ENCODE results near the gene SLC9A5.

SLC9A5 gene

GRCh38 chr16:67201411-67202345 is 47.1 kb upstream of the SLC9A5 start:
- no peak for TF ChIP-seq ZC3H10 (CRISPR knock-in tag; IDR thresholded peaks at IDR 0.05)
- no peak for ATAC-seq

- TF ChIP-seq RARB (CRISPR knock-in tag; IDR thresholded peaks at IDR 0.05) (no peak), ZC3H10 (CRISPR knock-in tag; IDR thresholded peaks at IDR 0.05) (no peak), OSR1 (CRISPR knock-in tag; IDR thresholded peaks at IDR 0.05) (no peak), PPARA (CRISPR knock-in tag; IDR thresholded peaks at IDR 0.05; ENCODE audit: borderline replicate concordance) (no peak), ESRRG (CRISPR knock-in tag; IDR thresholded peaks at IDR 0.05) (no peak), BACH2 (CRISPR knock-in tag; IDR thresholded peaks at IDR 0.05; ENCODE audit: borderline replicate concordance) (no peak), POU6F1 (CRISPR knock-in tag; IDR thresholded peaks at IDR 0.05; ENCODE audit: borderline replicate concordance, low read depth) (no peak), ZNF8 (CRISPR knock-in tag; IDR thresholded peaks at IDR 0.05) (no peak), SNAI2 (CRISPR knock-in tag; IDR thresholded peaks at IDR 0.05) (no peak), GLIS3 (CRISPR knock-in tag; IDR thresholded peaks at IDR 0.05) (no peak), ZFP30 (CRISPR knock-in tag; IDR thresholded peaks at IDR 0.05) (no peak), CSRNP3 (CRISPR knock-in tag; IDR thresholded peaks at IDR 0.05) (no peak), TOX (CRISPR knock-in tag; IDR thresholded peaks at IDR 0.05; ENCODE audit: borderline replicate concordance) (no peak), TCF4 (CRISPR knock-in tag; IDR thresholded peaks at IDR 0.05; ENCODE audit: borderline replicate concordance) (no peak), CREB5 (CRISPR knock-in tag; IDR thresholded peaks at IDR 0.05; ENCODE audit: low read depth) (no peak), ARNTL (CRISPR knock-in tag; IDR thresholded peaks at IDR 0.05; ENCODE audit: borderline replicate concordance, low read depth) (no peak), ISL1 (CRISPR knock-in tag; IDR thresholded peaks at IDR 0.05) (no peak)
These were observed 46.4 kb upstream of the SLC9A5 start for GRCh38 chr16:67202426-67202825.

GRCh38 chr16:67202956-67203493 is 45.8 kb upstream of the SLC9A5 start:
- no peak for TF ChIP-seq GLIS3 (CRISPR knock-in tag; IDR thresholded peaks at IDR 0.05)
- TF ChIP-seq ZC3H10 (CRISPR knock-in tag; IDR thresholded peaks at IDR 0.05) = no peak
- no peak for TF ChIP-seq RARB (CRISPR knock-in tag; IDR thresholded peaks at IDR 0.05)
- TF ChIP-seq ZNF70 (CRISPR knock-in tag; IDR thresholded peaks at IDR 0.05) = no peak
- no peak for ATAC-seq

More at GRCh38 chr16:67202426-67202825, 46.4 kb upstream of the SLC9A5 start:
- no peak for ATAC-seq

- no peak for TF ChIP-seq ISL1 (CRISPR knock-in tag; IDR thresholded peaks at IDR 0.05)
- no peak for TF ChIP-seq CSDC2 (CRISPR knock-in tag; IDR thresholded peaks at IDR 0.05)
- TF ChIP-seq BACH2 (CRISPR knock-in tag; IDR thresholded peaks at IDR 0.05; ENCODE audit: borderline replicate concordance) = no peak
- TF ChIP-seq ZC3H10 (CRISPR knock-in tag; IDR thresholded peaks at IDR 0.05) = no peak
- no peak for TF ChIP-seq GLIS3 (CRISPR knock-in tag; IDR thresholded peaks at IDR 0.05)
- no peak for ATAC-seq
These were observed 44.7 kb upstream of the SLC9A5 start for GRCh38 chr16:67204076-67204475.

- ATAC-seq = no peak
- no peak for TF ChIP-seq ZC3H10 (CRISPR knock-in tag; IDR thresholded peaks at IDR 0.05)
- TF ChIP-seq ZNF70 (CRISPR knock-in tag; IDR thresholded peaks at IDR 0.05) = no peak
- TF ChIP-seq OSR1 (CRISPR knock-in tag; IDR thresholded peaks at IDR 0.05) = no peak
- no peak for TF ChIP-seq GLIS3 (CRISPR knock-in tag; IDR thresholded peaks at IDR 0.05)
- TF ChIP-seq PATZ1 (CRISPR knock-in tag; IDR thresholded peaks at IDR 0.05; ENCODE audit: borderline replicate concordance) = no peak
- no peak for TF ChIP-seq TSHZ2 (CRISPR knock-in tag; IDR thresholded peaks at IDR 0.05)
- no peak for TF ChIP-seq ZFP30 (CRISPR knock-in tag; IDR thresholded peaks at IDR 0.05)
- no peak for TF ChIP-seq CSDC2 (CRISPR knock-in tag; IDR thresholded peaks at IDR 0.05)
- no peak for TF ChIP-seq TOX (CRISPR knock-in tag; IDR thresholded peaks at IDR 0.05; ENCODE audit: borderline replicate concordance)
- no peak for TF ChIP-seq BACH2 (CRISPR knock-in tag; IDR thresholded peaks at IDR 0.05; ENCODE audit: borderline replicate concordance)
These were observed 42.5 kb upstream of the SLC9A5 start for GRCh38 chr16:67206129-67206837.

Measured in SK-N-SH treated with all-trans-retinoic acid at 6 μM for 48 hours (cell line).